Activated T-cell treated with anti-CD3 and anti-CD28 coated beads, Interleukin-2, amount 50 U/mL, for 1 hour (primary cell): Measurements from ENCODE around the gene ANAPC5.
"Not testable (repeated sequence)": the region's sequence is repeated elsewhere in the genome, so short reads cannot be mapped to it uniquely, and the experiment has no call there.

Experiments
- DNase-seq: peaks from one replicate; pipeline ENCODE4 v3.0.0-alpha.2; 2020

The ANAPC5 gene

DNA sequence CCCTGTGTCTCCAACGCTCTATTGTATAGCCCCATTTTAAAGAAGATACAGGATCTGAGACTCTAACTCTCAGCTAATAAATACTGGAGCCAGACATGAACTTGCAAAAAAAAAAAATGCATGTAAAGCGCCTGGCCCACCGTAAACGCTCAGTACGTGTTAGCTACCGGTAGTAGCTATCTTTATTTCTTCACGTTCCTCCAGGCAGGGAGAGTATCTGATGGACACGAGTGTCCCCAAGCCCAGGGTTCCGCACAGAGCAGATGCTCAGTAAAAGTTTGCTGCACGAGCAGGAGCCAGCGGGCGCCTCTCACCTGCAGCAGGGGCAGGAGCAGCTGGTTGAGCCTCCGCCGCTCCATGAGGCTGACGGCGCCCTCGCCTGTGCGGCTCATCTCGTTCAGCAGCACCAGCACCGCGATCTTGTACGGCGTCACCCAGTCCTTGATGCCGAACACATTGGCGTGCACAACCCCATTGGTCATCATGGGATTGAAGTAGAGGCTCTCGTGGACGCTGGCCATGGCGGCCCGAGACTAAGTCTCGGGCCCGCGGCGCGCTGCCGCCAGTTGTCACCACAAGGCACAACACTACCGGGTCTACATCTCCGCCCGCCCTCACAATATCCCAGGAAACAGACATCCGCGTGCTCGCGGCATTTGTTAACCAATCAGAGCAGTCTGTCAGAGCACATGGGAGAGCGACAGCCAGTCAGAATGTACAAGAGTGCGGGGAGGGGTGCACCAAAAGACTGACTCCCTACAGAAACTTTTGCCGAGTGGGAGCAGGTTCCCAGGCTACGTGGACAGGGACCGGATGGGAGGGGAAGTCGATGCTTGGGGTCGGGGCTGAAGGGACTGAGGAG is at the start of gene ANAPC5:
ANAPC5 (minus strand) TSS at position 592 of the 862 bp plus-strand sequence; CDS start at position 521, 71 bp downstream.
- DNase-seq: peak; percentile 85

DNA sequence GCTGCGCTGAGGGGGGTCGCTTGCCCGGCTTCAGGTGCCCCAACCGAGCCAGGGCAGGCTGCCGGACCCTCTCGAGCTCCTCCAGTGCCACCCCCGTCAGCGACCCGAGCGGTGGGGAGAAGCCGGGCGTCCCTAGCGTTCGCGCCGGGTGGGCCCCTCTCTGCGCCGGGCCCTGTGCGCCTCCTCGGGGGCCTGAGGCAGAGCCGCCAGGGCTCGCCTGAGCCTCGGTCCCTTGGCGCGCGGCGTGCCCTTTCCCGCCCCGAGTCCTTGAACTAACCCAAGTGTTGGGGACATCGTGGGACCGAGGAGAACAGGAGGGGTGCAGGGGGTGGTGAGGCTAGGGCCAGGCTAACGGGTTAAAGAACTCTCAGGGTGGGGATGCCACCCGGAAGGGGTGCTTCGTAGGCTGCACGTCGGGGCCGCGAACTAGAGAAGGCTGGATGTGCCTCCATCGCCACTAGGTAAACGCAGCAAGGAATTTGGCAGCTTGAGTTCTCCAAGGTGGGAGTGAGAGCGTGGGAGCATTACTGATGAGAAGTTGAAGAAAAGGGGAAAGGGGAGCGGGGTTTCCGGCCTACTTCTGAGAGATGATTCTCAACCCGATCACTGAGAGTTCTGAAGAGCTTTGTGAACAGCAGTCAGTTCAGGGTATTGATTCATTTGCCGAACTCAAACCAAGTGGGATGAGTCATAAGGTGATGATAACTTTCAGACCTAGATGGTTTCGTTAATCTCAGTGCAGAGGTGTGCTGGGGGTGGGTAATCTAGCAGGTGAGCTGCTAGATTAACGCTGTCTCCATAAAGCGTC is 48.3 kb upstream of the ANAPC5 start:
- peak; percentile 74 for DNase-seq

DNA sequence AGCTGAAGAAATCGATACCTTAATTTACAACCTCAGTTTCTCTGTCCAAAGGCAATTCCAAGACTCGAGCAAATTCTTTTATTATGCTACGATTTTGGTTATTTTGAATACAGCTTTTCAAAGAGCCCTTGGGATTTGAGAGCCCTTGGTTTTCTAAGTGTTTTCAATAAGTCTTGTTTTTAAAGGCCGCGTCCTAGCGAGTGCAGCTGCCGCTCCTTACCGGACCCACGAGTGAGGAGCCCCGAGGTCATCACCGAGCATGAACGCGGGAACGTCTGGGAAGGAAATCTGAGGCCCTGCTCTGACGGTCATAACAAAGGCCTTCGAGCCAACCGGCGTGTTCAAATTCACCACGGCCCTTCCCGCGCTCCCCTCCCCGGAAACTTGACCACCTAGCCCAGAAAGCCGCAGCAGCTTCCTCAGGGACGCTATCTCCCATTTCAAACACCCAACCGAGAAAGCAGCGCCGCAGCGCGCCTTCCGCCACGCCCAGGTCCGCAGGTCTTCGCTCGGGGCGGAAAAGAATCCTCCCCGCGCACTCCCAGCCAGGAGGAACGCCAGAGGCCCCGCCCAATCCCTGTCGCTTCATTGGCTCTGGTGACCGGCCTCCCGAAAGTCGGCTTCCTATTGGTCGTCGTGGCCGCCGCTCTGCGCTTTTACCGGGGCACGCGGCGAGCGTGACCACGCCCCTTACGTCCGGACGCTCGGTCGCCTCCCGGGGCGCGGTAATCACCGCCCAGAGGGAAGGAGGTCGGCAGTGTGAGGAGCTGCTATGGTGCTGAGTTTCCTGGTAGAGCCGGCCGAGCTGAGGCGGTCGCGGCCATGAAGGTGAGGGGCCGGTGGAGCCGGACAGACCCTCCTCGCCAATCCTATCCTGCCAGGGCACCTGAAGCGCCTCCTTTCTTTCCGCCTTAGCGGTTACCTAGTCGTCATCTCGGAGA is 47.5 kb upstream of the ANAPC5 start, which contains the start of gene RNF34:
RNF34 (plus strand) TSS at position 728 of the 941 bp plus-strand sequence; CDS start at position 823, 95 bp downstream.
- peak; percentile 96 for DNase-seq

DNA sequence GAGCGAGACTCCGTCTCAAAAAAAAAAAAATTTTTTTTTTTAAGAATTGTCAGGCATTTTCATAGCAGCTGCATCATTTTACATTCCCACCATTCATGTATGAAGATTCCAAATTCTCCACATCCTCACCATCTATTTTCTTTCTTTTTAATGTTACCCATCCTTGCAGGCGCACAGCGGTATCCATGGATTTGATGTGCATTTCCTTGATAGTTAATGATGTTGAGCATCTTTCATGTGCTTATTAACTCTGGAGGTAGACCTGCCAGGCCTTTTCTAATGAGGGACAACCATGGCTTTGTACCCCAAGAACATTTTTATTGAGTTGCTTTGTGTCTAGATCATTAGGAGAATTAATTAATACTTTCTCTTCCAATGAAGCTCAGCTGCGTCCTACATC is 46.1 kb upstream of the ANAPC5 start:
- no peak for DNase-seq

GRCh38 chr12:121397521-121397920 is 45.3 kb upstream of the ANAPC5 start:
- DNase-seq: no peak

DNA sequence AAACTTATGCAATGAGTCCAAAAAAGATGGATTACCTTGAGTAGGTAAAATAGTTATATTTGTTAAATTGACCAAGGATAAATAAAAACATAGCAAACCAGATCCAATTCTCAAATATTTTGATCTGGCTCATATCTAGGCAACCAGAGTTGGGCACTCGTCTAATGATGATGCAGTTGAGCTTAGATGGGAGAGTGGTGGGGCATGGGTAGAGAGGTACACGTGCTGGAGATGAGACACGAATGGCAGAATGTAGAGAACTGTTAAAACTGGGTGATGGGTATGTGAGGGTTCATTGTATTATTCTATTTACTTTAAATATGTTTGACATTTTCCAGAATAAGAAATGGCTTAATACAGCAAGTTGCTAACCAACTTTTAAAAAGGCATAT is 40.1 kb upstream of the ANAPC5 start:
- DNase-seq: no peak

DNA sequence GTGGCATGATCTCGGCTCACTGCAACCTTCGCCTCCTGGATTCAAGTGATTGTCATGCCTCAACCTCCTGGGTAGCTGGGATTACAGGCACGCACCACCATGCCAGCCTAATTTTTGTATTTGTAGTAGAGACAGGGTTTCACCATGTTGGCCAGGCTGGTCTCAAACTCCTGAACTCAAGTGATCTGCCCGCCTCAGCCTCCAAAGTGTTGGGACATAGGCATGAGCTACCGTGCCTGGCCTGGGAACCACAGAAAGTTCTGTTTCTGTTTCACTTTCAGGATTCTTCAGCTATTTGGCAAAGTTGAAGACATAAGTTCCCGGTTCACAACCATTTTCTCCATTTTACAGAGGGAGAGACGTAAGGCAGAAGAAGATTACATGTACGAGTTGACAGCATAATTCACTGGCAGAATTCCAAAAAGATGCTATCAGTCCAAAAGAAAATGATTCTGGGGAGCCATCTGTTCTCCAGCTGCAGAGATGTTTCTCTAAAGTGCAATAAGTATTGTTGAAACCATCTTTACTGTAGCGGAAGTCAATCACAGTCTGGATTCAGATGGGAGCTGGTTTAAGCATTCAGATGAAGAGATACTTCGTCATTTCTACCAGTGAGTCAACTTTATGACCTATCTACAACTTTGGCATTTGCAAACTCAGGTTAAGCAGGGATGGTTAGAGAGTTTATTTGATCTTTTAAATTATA is 39.6 kb upstream of the ANAPC5 start:
- no peak for DNase-seq

- no peak for DNase-seq
These were observed 38.6 kb upstream of the ANAPC5 start for GRCh38 chr12:121390856-121391255.

GRCh38 chr12:121388421-121388981 is 36.3 kb upstream of the ANAPC5 start:
- DNase-seq: no peak

DNA sequence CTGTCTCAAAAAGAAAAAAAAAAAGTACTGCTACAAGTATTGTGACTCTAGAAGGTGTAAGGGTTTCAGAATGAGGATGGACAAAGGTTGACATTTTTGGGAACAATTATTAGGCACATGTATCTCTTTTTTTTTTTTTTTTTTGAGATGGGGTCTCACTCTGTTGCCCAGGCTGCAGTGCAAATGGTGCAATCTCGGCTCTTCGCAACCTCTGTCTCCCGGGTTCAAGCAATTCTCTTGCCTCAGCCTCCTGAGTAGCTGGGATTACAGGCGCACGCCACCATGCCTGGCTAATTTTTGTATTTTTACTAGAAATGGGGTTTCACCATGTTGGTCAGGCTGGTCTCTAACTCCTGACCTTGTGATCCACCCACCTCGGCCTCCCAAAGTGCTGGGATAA is 32.7 kb upstream of the ANAPC5 start:
- not testable (repeated sequence) for DNase-seq

DNA sequence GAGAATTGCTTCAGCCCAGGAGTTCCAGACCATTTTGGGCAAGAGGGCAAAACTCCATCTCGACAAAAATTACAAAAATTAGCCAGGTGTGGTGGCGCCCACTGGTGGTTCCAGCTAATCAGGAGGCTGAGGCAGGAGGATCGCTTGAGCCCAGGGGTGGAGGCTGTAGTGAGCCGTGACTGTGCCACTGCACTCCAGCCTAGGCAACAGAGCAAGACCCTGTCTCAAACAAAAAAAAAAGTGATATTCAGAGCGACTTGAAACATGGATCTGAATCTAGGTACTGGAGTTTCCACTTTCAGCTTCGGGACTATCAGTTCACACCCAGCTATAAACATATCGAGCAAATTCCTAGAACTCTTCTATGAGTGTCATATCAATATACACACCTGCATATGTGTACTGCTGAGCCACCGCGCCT is 31.4 kb upstream of the ANAPC5 start:
- no peak for DNase-seq

DNA sequence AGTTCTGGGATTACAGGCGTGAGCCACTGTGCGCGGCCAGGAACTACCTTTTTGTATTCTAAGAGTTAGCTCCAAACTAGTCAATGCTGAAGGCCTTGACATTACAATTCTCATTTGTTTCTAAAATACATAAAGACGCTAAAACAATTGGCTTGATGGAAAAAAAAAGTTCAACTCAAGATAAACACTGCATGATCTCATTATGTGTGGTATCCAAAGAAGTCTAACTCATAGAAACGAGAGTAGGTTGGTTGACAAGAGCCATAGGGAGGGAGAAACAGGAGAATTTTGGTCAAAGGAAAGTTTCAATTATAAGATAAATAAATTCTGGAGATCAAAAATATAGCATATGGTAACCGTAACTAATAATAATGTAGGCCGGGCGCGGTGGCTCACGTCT is 27.7 kb upstream of the ANAPC5 start:
- DNase-seq: no peak

DNA sequence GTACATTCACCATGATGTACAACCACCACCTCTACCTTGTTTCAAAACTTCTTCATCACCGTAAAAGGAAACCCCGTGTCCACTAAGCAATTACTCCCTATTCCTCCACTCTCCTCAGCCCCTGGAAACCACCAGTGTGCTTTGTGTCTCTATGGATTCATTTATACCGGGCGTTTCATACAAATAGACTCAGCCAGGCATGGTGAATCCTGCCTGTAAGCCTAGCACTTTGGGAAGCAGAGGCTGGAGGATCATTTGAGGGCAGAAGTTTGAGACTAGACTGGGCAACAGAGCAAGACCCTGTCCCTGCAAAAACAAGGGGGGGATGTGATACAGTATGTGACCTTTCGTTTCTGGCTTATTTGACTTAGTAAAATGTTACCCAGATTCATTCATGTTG is 26.5 kb upstream of the ANAPC5 start:
- no peak for DNase-seq

DNA sequence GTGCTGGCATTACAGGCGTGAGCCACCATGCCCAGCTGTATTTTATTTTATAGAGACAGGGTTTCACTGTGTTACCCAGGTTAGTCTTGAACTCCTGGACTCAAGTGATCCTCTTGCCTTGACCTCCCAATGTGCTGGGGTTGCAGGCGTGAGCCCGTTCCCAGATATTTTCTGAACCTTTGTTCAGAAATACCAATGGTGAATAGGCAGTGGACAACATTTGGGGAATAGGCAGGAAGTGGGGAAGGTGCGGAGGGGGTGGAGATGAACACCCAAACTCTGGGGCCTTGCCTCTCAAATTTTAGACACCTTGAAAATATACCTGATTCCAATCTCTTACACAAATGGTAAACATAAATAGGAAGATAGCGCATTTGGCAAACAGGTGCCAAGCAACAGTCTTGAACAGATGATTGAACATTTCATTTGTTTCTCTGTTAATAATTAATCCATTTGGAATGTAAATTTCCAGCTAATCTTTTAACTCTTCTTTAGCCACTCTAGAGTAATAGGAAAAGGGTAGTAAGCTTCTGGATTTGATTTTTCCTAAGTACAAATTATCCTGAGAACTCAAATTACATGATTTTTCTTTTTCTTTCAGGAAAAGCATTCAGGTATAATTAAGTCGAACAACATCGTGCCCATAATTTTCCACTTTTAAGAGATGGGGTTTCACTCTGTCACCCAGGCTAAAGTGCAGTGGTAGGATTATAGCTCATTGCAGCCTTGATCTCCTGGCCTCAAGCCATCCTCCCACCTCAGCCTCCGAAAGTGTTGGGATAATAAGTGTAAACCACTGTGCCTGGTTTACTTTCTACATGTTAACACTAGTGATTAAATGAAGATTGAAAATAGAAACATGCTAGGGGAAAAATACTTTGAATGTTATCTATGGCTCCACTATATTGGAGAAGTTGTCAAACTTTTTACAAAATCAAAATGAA is 24.8 kb upstream of the ANAPC5 start:
- DNase-seq: no peak

- DNase-seq: not testable (repeated sequence)
These were observed 22.9 kb upstream of the ANAPC5 start for GRCh38 chr12:121374945-121375584.

- not testable (repeated sequence) for DNase-seq
These were observed 22.1 kb upstream of the ANAPC5 start for GRCh38 chr12:121374336-121374735.

DNA sequence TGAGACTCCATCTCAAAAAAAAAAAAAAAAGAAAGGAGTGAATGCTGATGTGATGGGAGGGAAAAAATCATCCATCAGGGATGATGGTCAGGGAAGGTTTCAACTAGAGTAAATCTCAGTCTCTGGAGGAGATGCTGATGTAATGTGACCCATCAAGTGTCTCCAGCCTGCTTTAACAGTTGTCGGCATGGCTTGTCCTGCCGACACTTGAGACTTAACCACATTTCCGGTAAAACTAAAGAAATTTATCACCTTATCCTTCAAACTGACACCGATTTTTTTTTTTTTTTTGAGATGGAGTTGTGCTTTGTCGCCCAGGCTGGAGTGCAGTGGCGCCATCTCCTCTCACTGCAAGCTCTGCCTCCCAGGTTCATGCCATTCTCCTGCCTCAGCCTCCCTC is 21.5 kb upstream of the ANAPC5 start:
- no peak for DNase-seq

- DNase-seq: no peak
These were observed 19.2 kb upstream of the ANAPC5 start for GRCh38 chr12:121371404-121371803.

GRCh38 chr12:121366063-121366459 is 13.8 kb upstream of the ANAPC5 start:
- DNase-seq: no peak
